ENCODE results near the gene DDX46. TPM values are rescaled to one million over a fixed set of nuclear protein-coding genes. Genes with fewer than 3 reads are reported as not detected.

The DDX46 gene
- total and polyA plus RNA-seq, 2 of the 8 experiments (the other 6 are each of a cell fraction or from before 2014, with no cell fraction given): 22.6 to 110 TPM

- TF ChIP-seq SAP30 (IDR thresholded peaks at IDR 0.05; ENCODE audit: insufficient read depth, insufficient replicate concordance, low read length) (peak; percentile 58), MAX (IDR thresholded peaks at IDR 0.05) (peak; percentile 85), CTCF (IDR thresholded peaks at IDR 0.05; ENCODE audit: control extremely low read depth in 1 of 3, insufficient read depth in 1 of 3, low read depth in 1 of 3, low read length in 3 of 3) (peak in 1 of 3 experiments; percentile 18; a peak in 1 of 4 replicates), NANOG (IDR thresholded peaks at IDR 0.05; ENCODE audit: insufficient read depth, low read depth, low read length, poor library complexity, severe bottlenecking) (no peak), SIN3A (conservative IDR thresholded peaks at IDR 0.05 in 1 of 2, IDR thresholded peaks at IDR 0.05 in 1 of 2; ENCODE audit: low read depth in 1 of 2, low read length in 2 of 2) (peak in 1 of 2 experiments; percentile 62; a peak in 2 of 4 replicates), SP2 (IDR thresholded peaks at IDR 0.05; ENCODE audit: low read length) (no peak), CBX8 (IDR thresholded peaks at IDR 0.05; ENCODE audit: borderline replicate concordance, low read depth, low read length) (no peak)
Measured at GRCh38 chr5:134738963-134739661, 19.5 kb upstream of the DDX46 start (continued).
